Memory B cell (primary cell): ENCODE measurements around the gene ZNF513.

ENCODE experiments used
- ATAC-seq: fragments of 150-1000 bp; cut with Tn5 transposase; 2 replicates; pipeline ENCODE4 v1.10.0; 2021; ENCODE audit warnings: low read depth, mild to moderate bottlenecking, moderate library complexity
- DNase-seq, 2 donors: peaks; one replicate each; pipeline ENCODE4 v3.0.0; 2022; ENCODE audit warnings: low spot score in 2 of 2
- H3K27ac Mint-ChIP-seq: one replicate; pipeline ENCODE4 v1.8.0; 2022; ENCODE audit warnings: mild to moderate bottlenecking, moderate library complexity, mixed read lengths
- H3K27me3 Mint-ChIP-seq: one replicate; pipeline ENCODE4 v1.8.0; 2022; ENCODE audit warnings: mixed read lengths
- H3K36me3 Mint-ChIP-seq: one replicate; pipeline ENCODE4 v1.8.0; 2022; ENCODE audit warnings: mild to moderate bottlenecking, mixed read lengths
- H3K4me1 Mint-ChIP-seq: one replicate; pipeline ENCODE4 v1.8.0; 2022; ENCODE audit warnings: mixed read lengths
- H3K4me3 Mint-ChIP-seq: one replicate; pipeline ENCODE4 v1.8.0; 2022; ENCODE audit warnings: mild to moderate bottlenecking, moderate library complexity, mixed read lengths
- H3K9me3 Mint-ChIP-seq: one replicate; pipeline ENCODE4 v1.8.0; 2022; ENCODE audit warnings: mixed read lengths

Gene ZNF513

GRCh38 chr2:27376866-27377617 lies 3.5 kb downstream of the ZNF513 start:
- H3K36me3 Mint-ChIP-seq: peaks cover 21% of the 10 kb centered on the region
- no peak overlapping the region for H3K27ac Mint-ChIP-seq
- DNase-seq (no peak), ATAC-seq (no peak)
- no peaks in the 10 kb centered on the region for H3K9me3 Mint-ChIP-seq
- H3K27me3 Mint-ChIP-seq: no peaks in the 10 kb centered on the region
- peaks cover 36% of the 10 kb centered on the region for H3K4me1 Mint-ChIP-seq
- H3K4me3 Mint-ChIP-seq: no peak overlapping the region

DNA sequence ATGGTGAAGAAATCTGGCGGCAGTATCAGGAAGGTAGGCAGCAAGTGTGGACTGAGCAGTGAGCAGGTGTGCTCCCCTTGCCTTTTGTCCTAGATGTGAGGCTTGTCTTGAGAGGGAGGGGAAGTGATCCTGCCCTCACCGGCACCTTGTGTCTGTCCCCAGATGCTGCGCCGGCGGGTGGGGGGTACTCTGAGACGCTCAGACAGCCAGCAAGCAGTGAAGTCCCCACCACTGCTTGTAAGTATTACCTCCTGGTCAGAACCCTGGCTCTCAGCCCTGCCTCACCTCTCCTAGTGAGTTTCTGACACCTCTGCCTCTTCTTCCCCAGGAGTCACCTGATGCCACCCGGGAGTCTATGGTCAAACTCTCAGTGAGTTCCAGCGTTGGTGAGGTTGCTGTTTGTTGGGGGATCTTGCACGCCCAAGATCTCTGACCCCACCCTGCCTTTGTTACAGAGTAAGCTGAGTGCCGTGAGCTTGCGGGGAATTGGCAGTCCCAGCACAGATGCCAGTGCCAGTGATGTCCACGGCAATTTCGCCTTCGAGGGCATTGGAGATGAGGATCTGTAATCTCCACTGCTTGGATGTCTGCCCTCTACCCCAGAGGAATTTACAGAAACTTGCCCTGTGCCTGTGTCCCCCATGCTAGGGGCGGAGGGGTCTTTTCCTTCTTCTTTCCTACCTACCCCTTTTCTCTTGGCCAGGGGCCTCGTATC lies 4.2 kb downstream of the ZNF513 start:
- peaks cover 38% of the 10 kb centered on the region for H3K4me1 Mint-ChIP-seq
- ATAC-seq (no peak), DNase-seq (no peak)
- peaks cover 20% of the 10 kb centered on the region for H3K36me3 Mint-ChIP-seq
- H3K9me3 Mint-ChIP-seq: no peaks in the 10 kb centered on the region
- no peaks in the 10 kb centered on the region for H3K27me3 Mint-ChIP-seq
- no peak overlapping the region for H3K4me3 Mint-ChIP-seq
- no peak overlapping the region for H3K27ac Mint-ChIP-seq

GRCh38 chr2:27375513-27376099 lies 4.9 kb downstream of the ZNF513 start:
- Mint-ChIP-seq H3K27me3 (no peaks in the 10 kb centered on the region), H3K4me3 (no peak overlapping the region), H3K27ac (no peak overlapping the region), H3K36me3 (peaks cover 19% of the 10 kb centered on the region), H3K4me1 (peaks cover 35% of the 10 kb centered on the region), H3K9me3 (no peaks in the 10 kb centered on the region)
- DNase-seq: no peak
- ATAC-seq: no peak

DNA sequence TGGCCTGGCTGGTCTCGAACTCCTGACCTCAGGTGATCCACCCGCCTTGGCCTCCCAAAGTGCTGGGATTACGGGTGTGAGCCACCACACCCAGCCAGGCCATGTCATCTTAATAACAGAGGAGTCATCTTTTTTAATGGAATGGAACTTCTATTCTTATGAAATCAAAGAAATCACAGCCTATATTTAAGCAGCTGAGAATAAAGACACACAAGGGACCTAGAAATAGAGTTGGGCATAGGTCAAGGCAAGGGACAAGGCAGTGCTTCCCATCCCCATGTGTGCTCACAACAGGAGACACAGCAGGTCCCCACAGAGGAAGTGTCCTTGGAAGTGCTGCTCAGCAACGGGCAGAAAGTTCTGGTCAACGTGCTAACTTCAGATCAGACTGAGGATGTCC lies 7.0 kb downstream of the ZNF513 start:
- peaks cover 29% of the 10 kb centered on the region for H3K4me1 Mint-ChIP-seq
- no peaks in the 10 kb centered on the region for H3K9me3 Mint-ChIP-seq
- H3K27me3 Mint-ChIP-seq: no peaks in the 10 kb centered on the region
- ATAC-seq (no peak), DNase-seq (no peak)
- no peak overlapping the region for H3K4me3 Mint-ChIP-seq
- H3K27ac Mint-ChIP-seq: no peak overlapping the region
- peaks cover 22% of the 10 kb centered on the region for H3K36me3 Mint-ChIP-seq

GRCh38 chr2:27372937-27373336 lies 7.6 kb downstream of the ZNF513 start:
- ATAC-seq (no peak), DNase-seq (no peak)
- H3K4me3 Mint-ChIP-seq: no peak overlapping the region
- peak overlapping the region; percentile 85 for H3K27ac Mint-ChIP-seq
- H3K9me3 Mint-ChIP-seq: no peaks in the 10 kb centered on the region
- H3K36me3 Mint-ChIP-seq: peaks cover 22% of the 10 kb centered on the region
- peaks cover 30% of the 10 kb centered on the region for H3K4me1 Mint-ChIP-seq
- H3K27me3 Mint-ChIP-seq: no peaks in the 10 kb centered on the region

- peak overlapping the region; percentile 85 for H3K27ac Mint-ChIP-seq
- peaks cover 28% of the 10 kb centered on the region for H3K4me1 Mint-ChIP-seq
- peak; percentile 39 to 42 for DNase-seq
- H3K27me3 Mint-ChIP-seq: no peaks in the 10 kb centered on the region
- H3K36me3 Mint-ChIP-seq: peaks cover 31% of the 10 kb centered on the region
- ATAC-seq: peak; percentile 25
- peak overlapping the region; percentile 88 for H3K4me3 Mint-ChIP-seq
- H3K9me3 Mint-ChIP-seq: no peaks in the 10 kb centered on the region
Measured at GRCh38 chr2:27370816-27371620, 9.5 kb downstream of the ZNF513 start.

DNA sequence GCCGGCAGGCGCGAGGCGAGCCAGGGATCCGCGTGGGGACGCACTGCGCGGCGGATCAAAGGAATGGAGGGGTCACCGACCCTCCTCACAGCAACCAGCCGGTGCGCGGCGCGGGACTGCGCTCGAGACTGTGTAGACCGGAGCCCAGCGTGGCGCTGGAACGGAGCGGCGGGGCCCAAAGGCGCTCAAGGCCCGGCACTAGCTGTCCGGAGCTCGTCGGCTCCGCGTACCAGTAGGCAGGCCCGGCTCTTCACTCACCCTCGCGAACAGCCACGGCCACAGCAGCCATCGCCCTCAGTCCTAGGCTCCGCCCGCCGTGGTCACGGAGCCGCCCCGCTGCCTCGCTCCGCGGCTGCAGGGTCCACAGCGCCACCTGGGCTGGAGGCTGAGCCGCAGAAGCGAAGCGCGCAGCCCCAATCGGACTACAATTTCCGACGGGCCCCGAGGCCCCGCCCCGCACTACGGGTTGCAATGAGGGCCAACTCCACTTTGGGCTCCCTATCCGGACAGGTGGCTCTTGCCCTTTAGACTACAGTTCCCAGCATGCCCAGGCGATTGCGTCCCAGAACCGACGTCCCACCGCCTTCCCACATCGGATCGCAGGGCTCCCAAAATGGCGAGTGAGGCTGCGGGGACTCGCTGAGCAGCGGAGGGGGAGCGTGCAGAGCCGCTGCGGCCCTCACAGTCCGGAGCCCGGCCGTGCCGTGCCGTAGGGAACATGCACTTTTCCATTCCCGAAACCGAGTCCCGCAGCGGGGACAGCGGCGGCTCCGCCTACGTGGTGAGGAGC lies 10.3 kb downstream of the ZNF513 start, which contains the start of the genes EIF2B4 and SNX17:
TSS of gene EIF2B4 (minus strand) at position 313 of the 790 bp plus-strand sequence. CDS start at position 289, 24 bp downstream.
TSS of gene SNX17 (plus strand) at position 591 of the 790 bp plus-strand sequence. CDS start at position 719, 128 bp downstream.
- ATAC-seq (peak; percentile 85), DNase-seq (peak; percentile 97 to 98)
- H3K4me1 Mint-ChIP-seq: peaks cover 28% of the 10 kb centered on the region
- no peaks in the 10 kb centered on the region for H3K9me3 Mint-ChIP-seq
- peaks cover 30% of the 10 kb centered on the region for H3K36me3 Mint-ChIP-seq
- H3K4me3 Mint-ChIP-seq: peak within 1 kb of the TSS; percentile 88
- H3K27me3 Mint-ChIP-seq: no peaks in the 10 kb centered on the region
- H3K27ac Mint-ChIP-seq: peak within 1 kb of the TSS; percentile 85

DNA sequence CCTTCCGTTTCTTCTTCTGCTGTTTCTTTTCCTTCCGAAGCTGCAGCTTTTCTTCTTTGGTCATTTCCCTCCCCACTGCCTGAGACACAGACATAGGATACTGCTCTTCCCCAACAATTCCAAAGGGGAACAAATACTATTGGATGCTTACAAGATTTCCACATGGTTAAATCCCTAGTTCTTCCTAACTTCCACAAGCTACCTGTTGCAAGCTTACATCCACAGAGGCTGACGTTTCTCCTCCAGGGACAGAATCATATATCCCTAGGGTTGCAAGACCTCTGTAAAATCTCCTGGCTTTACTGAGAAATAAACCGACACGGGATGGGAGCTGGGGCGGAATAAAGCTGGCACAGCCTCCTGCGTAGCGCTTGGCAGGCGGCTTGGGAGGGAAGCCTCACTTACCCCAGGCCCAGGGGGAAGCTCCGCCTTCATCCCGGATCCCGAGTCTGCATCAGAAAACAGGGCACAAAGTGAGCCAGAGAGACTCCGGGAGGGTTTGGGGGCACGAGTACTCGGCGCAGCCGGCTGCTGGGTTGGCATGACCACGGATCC lies 11.0 kb downstream of the ZNF513 start:
- H3K4me3 Mint-ChIP-seq: peak overlapping the region; percentile 88
- ATAC-seq (no peak), DNase-seq (no peak)
- H3K9me3 Mint-ChIP-seq: no peaks in the 10 kb centered on the region
- H3K4me1 Mint-ChIP-seq: peaks cover 26% of the 10 kb centered on the region
- no peaks in the 10 kb centered on the region for H3K27me3 Mint-ChIP-seq
- peak overlapping the region; percentile 83 for H3K27ac Mint-ChIP-seq
- H3K36me3 Mint-ChIP-seq: peaks cover 26% of the 10 kb centered on the region

- no peaks in the 10 kb centered on the region for H3K9me3 Mint-ChIP-seq
- no peak overlapping the region for H3K4me3 Mint-ChIP-seq
- H3K4me1 Mint-ChIP-seq: peaks cover 3% of the 10 kb centered on the region
- no peak for DNase-seq
- H3K27me3 Mint-ChIP-seq: no peaks in the 10 kb centered on the region
- H3K36me3 Mint-ChIP-seq: peaks cover 19% of the 10 kb centered on the region
- H3K27ac Mint-ChIP-seq: no peak overlapping the region
- ATAC-seq: no peak
Measured at GRCh38 chr2:27363933-27364332, 16.6 kb downstream of the ZNF513 start.

DNA sequence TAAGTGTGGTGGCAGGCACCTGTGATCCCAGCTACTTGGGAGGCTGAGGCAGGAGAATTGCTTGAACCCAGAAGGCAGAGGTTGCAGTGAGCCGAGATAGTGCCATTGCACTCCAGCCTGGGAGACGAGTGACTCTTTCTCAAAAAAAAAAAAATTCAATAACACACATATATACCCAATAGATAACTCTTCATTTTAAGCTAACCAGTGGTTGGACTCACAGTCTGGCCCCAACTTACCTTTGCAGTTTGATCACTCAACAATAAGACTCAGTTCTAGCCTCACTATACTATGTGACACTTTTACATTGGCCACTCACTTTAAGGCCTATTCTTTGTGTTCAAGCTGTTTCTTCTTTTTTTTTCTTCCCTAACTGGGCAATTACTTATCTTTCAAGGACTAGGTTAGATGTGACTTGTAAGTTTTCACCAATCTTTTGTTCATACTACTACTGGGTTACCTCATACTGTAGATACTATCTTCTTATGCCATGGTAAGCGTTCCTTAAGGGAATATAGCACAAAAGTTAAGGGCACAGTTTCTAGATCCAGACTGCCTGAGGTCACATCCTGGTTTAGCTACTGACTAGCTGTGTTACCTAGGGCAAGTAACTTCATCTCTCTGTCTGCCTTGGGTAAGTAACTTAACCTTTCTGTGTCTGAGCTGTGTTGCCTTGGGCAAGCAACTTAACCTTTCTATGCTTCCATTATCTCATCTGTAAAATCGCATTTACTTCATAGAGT lies 17.7 kb downstream of the ZNF513 start:
- no peak for ATAC-seq
- DNase-seq: no peak
- H3K36me3 Mint-ChIP-seq: peaks cover 18% of the 10 kb centered on the region
- no peak overlapping the region for H3K4me3 Mint-ChIP-seq
- H3K27ac Mint-ChIP-seq: no peak overlapping the region
- H3K4me1 Mint-ChIP-seq: peaks cover 7% of the 10 kb centered on the region
- no peaks in the 10 kb centered on the region for H3K27me3 Mint-ChIP-seq
- no peaks in the 10 kb centered on the region for H3K9me3 Mint-ChIP-seq

DNA sequence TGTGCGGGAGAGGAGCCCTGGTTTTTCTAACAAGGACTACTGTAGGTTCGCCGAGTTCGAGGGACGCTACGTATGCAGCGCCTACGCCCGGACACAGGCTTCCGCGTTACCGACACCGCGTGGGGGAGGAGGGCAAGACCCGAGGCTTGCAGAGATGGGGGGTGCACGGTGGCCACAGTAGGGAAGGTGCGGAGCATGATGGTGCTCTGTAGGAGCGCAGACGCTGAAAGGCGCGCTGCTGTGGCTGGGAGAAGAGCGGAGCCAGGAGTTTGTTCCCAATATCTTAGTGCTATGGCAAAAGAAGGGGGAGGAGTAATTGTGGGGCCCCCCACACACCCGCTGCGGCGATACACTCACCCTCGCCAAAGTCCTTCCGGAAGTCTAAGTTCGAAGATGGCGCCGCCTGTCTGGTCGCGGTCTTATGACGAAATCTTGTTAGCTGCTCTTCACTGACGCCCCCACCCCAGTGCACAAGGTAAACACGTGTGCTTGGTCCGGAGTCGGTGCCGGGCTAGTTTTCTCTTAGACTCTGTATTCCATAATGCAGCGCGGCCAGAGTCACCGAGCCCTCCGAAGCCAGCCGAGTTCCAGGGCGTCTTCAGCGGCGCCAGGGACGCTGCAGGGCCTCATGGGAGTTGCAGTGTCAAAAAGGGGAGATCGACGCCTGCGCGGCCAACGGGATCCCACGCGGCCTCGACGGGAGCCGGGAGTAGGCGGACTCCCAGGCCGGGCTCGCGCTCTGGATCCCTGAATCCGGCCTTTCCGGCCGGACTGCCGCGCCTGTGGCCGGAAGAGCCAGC lies 24.0 kb downstream of the ZNF513 start, which contains the start of gene GTF3C2:
TSS of gene GTF3C2 (minus strand) at position 383 of the 800 bp plus-strand sequence. CDS start 13,210 bp downstream, outside the sequence.
- H3K4me3 Mint-ChIP-seq: peak within 1 kb of the TSS; percentile 97
- ATAC-seq (peak; percentile 83), DNase-seq (peak; percentile 88)
- no peaks in the 10 kb centered on the region for H3K9me3 Mint-ChIP-seq
- H3K27me3 Mint-ChIP-seq: no peaks in the 10 kb centered on the region
- no peaks in the 10 kb centered on the region for H3K36me3 Mint-ChIP-seq
- H3K27ac Mint-ChIP-seq: peak within 1 kb of the TSS; percentile 97
- peaks cover 27% of the 10 kb centered on the region for H3K4me1 Mint-ChIP-seq

- ATAC-seq (peak; percentile 21), DNase-seq (no peak)
- Mint-ChIP-seq H3K27ac (peak overlapping the region; percentile 97), H3K9me3 (no peaks in the 10 kb centered on the region), H3K4me3 (peak overlapping the region; percentile 97), H3K27me3 (no peaks in the 10 kb centered on the region), H3K4me1 (peaks cover 27% of the 10 kb centered on the region), H3K36me3 (no peaks in the 10 kb centered on the region)
Measured at GRCh38 chr2:27356056-27356381, 24.5 kb downstream of the ZNF513 start.
